T-helper 17 cell (primary cell): ENCODE results near the gene TIGD1. TPM values are rescaled to one million over a fixed set of nuclear protein-coding genes. Genes with fewer than 3 reads are reported as not detected.

ENCODE experiments used
- ATAC-seq: fragments of 150-1000 bp; cut with Tn5 transposase; 2 replicates; pipeline ENCODE4 v1.10.0; 2021; ENCODE audit warnings: mild to moderate bottlenecking, moderate library complexity
- DNase-seq, 3 donors: peaks; one replicate each; pipeline versions ENCODE4 v3.0.0 to v3.0.0-alpha.2; 2020 to 2021
- H3K9me3 ChIP-seq: one replicate; pipeline ENCODE4 v1.7.0; 2013; ENCODE audit warnings: low read length, mild to moderate bottlenecking; ENCODE audit not compliant: control insufficient read depth, poor library complexity, severe bottlenecking
- H3K27ac Mint-ChIP-seq: one replicate; pipeline ENCODE4 v1.8.0; 2022; ENCODE audit warnings: mild to moderate bottlenecking, moderate library complexity, mixed read lengths
- H3K27me3 Mint-ChIP-seq: one replicate; pipeline ENCODE4 v1.8.0; 2022; ENCODE audit warnings: mixed read lengths
- H3K36me3 Mint-ChIP-seq: one replicate; pipeline ENCODE4 v1.8.0; 2022; ENCODE audit warnings: low read depth, mixed read lengths
- H3K4me1 Mint-ChIP-seq: one replicate; pipeline ENCODE4 v1.8.0; 2022; ENCODE audit warnings: mild to moderate bottlenecking, mixed read lengths
- H3K4me3 Mint-ChIP-seq: one replicate; pipeline ENCODE4 v1.8.0; 2022; ENCODE audit warnings: mild to moderate bottlenecking, moderate library complexity, mixed read lengths
- total RNA-seq, 4 donors: library from RNA in 2 of 4; stranded (reverse) in 2 of 4; gene quantifications; one replicate each; pipeline ENCODE4 v1.2.3 and lab custom pipeline; 2022 to 2026

The TIGD1 gene
- total RNA-seq, 2 donors from 2014 or later, result 14.6 to 17.2 TPM

GRCh38 chr2:232504438-232504837 lies 45.9 kb downstream of the TIGD1 start:
- no peak for ATAC-seq

GRCh38 chr2:232503809-232504323 lies 46.5 kb downstream of the TIGD1 start:
- Mint-ChIP-seq H3K27ac (peak overlapping the region; percentile 6), H3K27me3 (peaks cover 69% of the 10 kb centered on the region), H3K36me3 (no peaks in the 10 kb centered on the region), H3K4me3 (peak overlapping the region; percentile 66), H3K4me1 (peaks cover 8% of the 10 kb centered on the region)
- ATAC-seq (no peak), DNase-seq (no peak)
- no peaks in the 10 kb centered on the region for H3K9me3 ChIP-seq

More at GRCh38 chr2:232504438-232504837, 45.9 kb downstream of the TIGD1 start:
- no peak for DNase-seq
- Mint-ChIP-seq H3K4me1 (peaks cover 8% of the 10 kb centered on the region), H3K27me3 (peaks cover 70% of the 10 kb centered on the region), H3K4me3 (no peak overlapping the region), H3K36me3 (peaks cover 3% of the 10 kb centered on the region), H3K27ac (no peak overlapping the region)
- H3K9me3 ChIP-seq, result no peaks in the 10 kb centered on the region

GRCh38 chr2:232502911-232503808 lies 47.2 kb downstream of the TIGD1 start:
- Mint-ChIP-seq H3K36me3 (peaks cover 3% of the 10 kb centered on the region), H3K27ac (peak overlapping the region; percentile 6)

GRCh38 chr2:232502511-232502910 lies 47.8 kb downstream of the TIGD1 start:
- Mint-ChIP-seq H3K4me1 (peaks cover 8% of the 10 kb centered on the region), H3K27me3 (peaks cover 72% of the 10 kb centered on the region), H3K36me3 (peaks cover 3% of the 10 kb centered on the region), H3K27ac (peak overlapping the region; percentile 86), H3K4me3 (peak overlapping the region; percentile 60)
- ATAC-seq, result peak; percentile 62
- no peaks in the 10 kb centered on the region for H3K9me3 ChIP-seq
- DNase-seq, result no peak

More at GRCh38 chr2:232502911-232503808, 47.2 kb downstream of the TIGD1 start:
- H3K9me3 ChIP-seq, result no peaks in the 10 kb centered on the region
- Mint-ChIP-seq H3K4me1 (peaks cover 8% of the 10 kb centered on the region), H3K4me3 (peak overlapping the region; percentile 66), H3K27me3 (peaks cover 71% of the 10 kb centered on the region)
- DNase-seq, result peak; percentile 24 to 40 (median 40)
- peak; percentile 82 for ATAC-seq

GRCh38 chr2:232501794-232502390 lies 48.5 kb downstream of the TIGD1 start:
- H3K27ac Mint-ChIP-seq, result peak overlapping the region; percentile 86
- H3K9me3 ChIP-seq, result no peaks in the 10 kb centered on the region
- ATAC-seq (no peak), DNase-seq (no peak)
- H3K4me1 Mint-ChIP-seq, result peaks cover 8% of the 10 kb centered on the region
- peaks cover 66% of the 10 kb centered on the region for H3K27me3 Mint-ChIP-seq
- H3K36me3 Mint-ChIP-seq, result peaks cover 3% of the 10 kb centered on the region
- peak overlapping the region; percentile 61 for H3K4me3 Mint-ChIP-seq

- H3K9me3 ChIP-seq, result no peaks in the 10 kb centered on the region
- Mint-ChIP-seq H3K36me3 (peaks cover 3% of the 10 kb centered on the region), H3K4me3 (no peak overlapping the region), H3K4me1 (peaks cover 8% of the 10 kb centered on the region), H3K27me3 (peaks cover 61% of the 10 kb centered on the region), H3K27ac (no peak overlapping the region)
- ATAC-seq (no peak), DNase-seq (no peak)
These were observed 49.0 kb downstream of the TIGD1 start for GRCh38 chr2:232501331-232501771.

GRCh38 chr2:232498452-232498851 lies 51.9 kb downstream of the TIGD1 start:
- Mint-ChIP-seq H3K4me1 (peaks cover 4% of the 10 kb centered on the region), H3K4me3 (no peak overlapping the region), H3K36me3 (peaks cover 3% of the 10 kb centered on the region), H3K27ac (no peak overlapping the region), H3K27me3 (peaks cover 36% of the 10 kb centered on the region)
- H3K9me3 ChIP-seq, result no peaks in the 10 kb centered on the region
- ATAC-seq (no peak), DNase-seq (no peak)

Other genes starting within 250 kb of the TIGD1 start
- gene ALPP, start 171.8 kb downstream of the TIGD1 start, total RNA-seq, result under 1 TPM; 0.29 to 0.45 TPM
- gene ALPG, start 143.7 kb downstream of the TIGD1 start, total RNA-seq, result not detected
- not detected for gene ALPI, start 94.4 kb downstream of the TIGD1 start, total RNA-seq
- not detected for gene ECEL1, start 62.7 kb downstream of the TIGD1 start, total RNA-seq
- not detected for gene PRSS56, start 30.2 kb downstream of the TIGD1 start, total RNA-seq
- not detected for gene CHRND, start 24.4 kb downstream of the TIGD1 start, total RNA-seq
- gene CHRNG, start 10.9 kb downstream of the TIGD1 start, total RNA-seq, result not detected
- 10 to 100 TPM; 52.1 to 58.8 TPM for gene EIF4E2, start 132 bp upstream of the TIGD1 start, total RNA-seq
- 1 to 10 TPM; 1.1 to 1.8 TPM for gene EFHD1, start 83.0 kb upstream of the TIGD1 start, total RNA-seq
- 10 to 100 TPM; 55.9 to 62.9 TPM for gene GIGYF2, start 146.8 kb upstream of the TIGD1 start, total RNA-seq
- gene KCNJ13, start 226.0 kb upstream of the TIGD1 start, total RNA-seq, result not detected